Dendritic cell treated with granulocyte-macrophage colony-stimulating factor and Interleukin-4, amounts not matched to agents 40 ng/mL and 50 ng/mL, for 4 days (primary cell): ENCODE results near the gene LMX1B.
"Not testable (repeated sequence)": the region's sequence is repeated elsewhere in the genome, so short reads cannot be mapped to it uniquely, and the experiment has no call there.

Experiments
- H3K27ac Mint-ChIP-seq: one replicate; pipeline ENCODE4 v1.8.0; 2022; ENCODE audit warnings: mild to moderate bottlenecking, mixed read lengths
- H3K27me3 Mint-ChIP-seq: one replicate; pipeline ENCODE4 v1.8.0; 2022; ENCODE audit warnings: mild to moderate bottlenecking, mixed read lengths
- H3K36me3 Mint-ChIP-seq: one replicate; pipeline ENCODE4 v1.8.0; 2022; ENCODE audit warnings: low read depth, mixed read lengths
- H3K4me1 Mint-ChIP-seq: one replicate; pipeline ENCODE4 v1.8.0; 2022; ENCODE audit warnings: low read depth, mixed read lengths
- H3K4me3 Mint-ChIP-seq: one replicate; pipeline ENCODE4 v1.8.0; 2022; ENCODE audit warnings: mild to moderate bottlenecking, moderate library complexity, mixed read lengths
- H3K9me3 Mint-ChIP-seq: one replicate; pipeline ENCODE4 v1.8.0; 2022; ENCODE audit warnings: mixed read lengths
- intact Hi-C: fragments of 100-400 bp; cut with micrococcal nuclease; formaldehyde crosslinking; loops from one replicate; pipeline ENCODE4 v1.15.0; 2022

The LMX1B gene

GRCh38 chr9:126613651-126614050 lies at the start of gene LMX1B:
TSS of gene LMX1B (plus strand) at chr9:126613928. CDS start at chr9:126614450, 522 bp downstream.
- intact Hi-C loops = no loop called here
- peak within 1 kb of the TSS; percentile 58 for H3K4me3 Mint-ChIP-seq
- peaks cover 87% of the 10 kb centered on the region for H3K27me3 Mint-ChIP-seq
- H3K36me3 Mint-ChIP-seq = no peaks in the 10 kb centered on the region
- H3K4me1 Mint-ChIP-seq = peaks cover 38% of the 10 kb centered on the region
- no peaks in the 10 kb centered on the region for H3K9me3 Mint-ChIP-seq
- H3K27ac Mint-ChIP-seq = no peak within 1 kb of the TSS

GRCh38 chr9:126564128-126564527 lies 49.6 kb upstream of the LMX1B start:
- H3K27ac Mint-ChIP-seq = no peak overlapping the region
- intact Hi-C loops = no loop called here
- no peaks in the 10 kb centered on the region for H3K9me3 Mint-ChIP-seq
- H3K4me1 Mint-ChIP-seq = peaks cover 12% of the 10 kb centered on the region
- H3K36me3 Mint-ChIP-seq = no peaks in the 10 kb centered on the region
- peaks cover 33% of the 10 kb centered on the region for H3K27me3 Mint-ChIP-seq
- no peak overlapping the region for H3K4me3 Mint-ChIP-seq

- Mint-ChIP-seq H3K36me3 (no peaks in the 10 kb centered on the region), H3K27ac (no peak overlapping the region), H3K9me3 (no peaks in the 10 kb centered on the region), H3K4me1 (peaks cover 12% of the 10 kb centered on the region), H3K27me3 (peaks cover 30% of the 10 kb centered on the region), H3K4me3 (no peak overlapping the region)
- intact Hi-C loops = no loop called here
These were observed 49.0 kb upstream of the LMX1B start for GRCh38 chr9:126564716-126565115.

- Mint-ChIP-seq H3K9me3 (no peaks in the 10 kb centered on the region), H3K27me3 (peaks cover 30% of the 10 kb centered on the region), H3K27ac (no peak overlapping the region), H3K4me3 (no peak overlapping the region), H3K36me3 (no peaks in the 10 kb centered on the region), H3K4me1 (peaks cover 12% of the 10 kb centered on the region)
- intact Hi-C loops = no loop called here
These were observed 48.2 kb upstream of the LMX1B start for GRCh38 chr9:126565336-126566128.

GRCh38 chr9:126569036-126569435 lies 44.7 kb upstream of the LMX1B start:
- Mint-ChIP-seq H3K4me3 (no peak overlapping the region), H3K9me3 (no peaks in the 10 kb centered on the region), H3K27me3 (peaks cover 25% of the 10 kb centered on the region), H3K27ac (no peak overlapping the region), H3K4me1 (peaks cover 5% of the 10 kb centered on the region), H3K36me3 (no peaks in the 10 kb centered on the region)
- intact Hi-C loops = no loop called here

- H3K9me3 Mint-ChIP-seq = no peaks in the 10 kb centered on the region
- H3K4me1 Mint-ChIP-seq = no peaks in the 10 kb centered on the region
- H3K4me3 Mint-ChIP-seq = no peak overlapping the region
- no peak overlapping the region for H3K27ac Mint-ChIP-seq
- peaks cover 42% of the 10 kb centered on the region for H3K27me3 Mint-ChIP-seq
- no peaks in the 10 kb centered on the region for H3K36me3 Mint-ChIP-seq
- intact Hi-C loops = no loop called here
These were observed 35.7 kb upstream of the LMX1B start for GRCh38 chr9:126578029-126578428.

GRCh38 chr9:126580319-126580718 lies 33.4 kb upstream of the LMX1B start:
- H3K36me3 Mint-ChIP-seq, H3K27ac Mint-ChIP-seq, H3K4me3 Mint-ChIP-seq, H3K9me3 Mint-ChIP-seq, H3K4me1 Mint-ChIP-seq, intact Hi-C loops: not testable (repeated sequence)
- peaks cover 41% of the 10 kb centered on the region for H3K27me3 Mint-ChIP-seq

GRCh38 chr9:126581893-126582292 lies 31.8 kb upstream of the LMX1B start:
- Mint-ChIP-seq H3K9me3 (no peaks in the 10 kb centered on the region), H3K27me3 (peaks cover 52% of the 10 kb centered on the region), H3K27ac (no peak overlapping the region), H3K36me3 (no peaks in the 10 kb centered on the region), H3K4me3 (no peak overlapping the region), H3K4me1 (no peaks in the 10 kb centered on the region)
- intact Hi-C loops = no loop called here

- peaks cover 51% of the 10 kb centered on the region for H3K27me3 Mint-ChIP-seq
- intact Hi-C loops = no loop called here
- no peak overlapping the region for H3K4me3 Mint-ChIP-seq
- H3K9me3 Mint-ChIP-seq = no peaks in the 10 kb centered on the region
- no peak overlapping the region for H3K27ac Mint-ChIP-seq
- H3K4me1 Mint-ChIP-seq = no peaks in the 10 kb centered on the region
- no peaks in the 10 kb centered on the region for H3K36me3 Mint-ChIP-seq
These were observed 31.3 kb upstream of the LMX1B start for GRCh38 chr9:126582427-126582826.

GRCh38 chr9:126583144-126583760 lies 30.5 kb upstream of the LMX1B start:
- H3K4me3 Mint-ChIP-seq = no peak overlapping the region
- no peaks in the 10 kb centered on the region for H3K9me3 Mint-ChIP-seq
- H3K27ac Mint-ChIP-seq = no peak overlapping the region
- H3K4me1 Mint-ChIP-seq = no peaks in the 10 kb centered on the region
- H3K27me3 Mint-ChIP-seq = peaks cover 54% of the 10 kb centered on the region
- no peaks in the 10 kb centered on the region for H3K36me3 Mint-ChIP-seq
- intact Hi-C loops = no loop called here

GRCh38 chr9:126584611-126585010 lies 29.1 kb upstream of the LMX1B start:
- Mint-ChIP-seq H3K4me1 (no peaks in the 10 kb centered on the region), H3K27ac (no peak overlapping the region), H3K36me3 (no peaks in the 10 kb centered on the region), H3K4me3 (no peak overlapping the region), H3K27me3 (peaks cover 57% of the 10 kb centered on the region), H3K9me3 (no peaks in the 10 kb centered on the region)
- intact Hi-C loops = no loop called here

GRCh38 chr9:126586236-126586635 lies 27.5 kb upstream of the LMX1B start:
- H3K27me3 Mint-ChIP-seq = peaks cover 61% of the 10 kb centered on the region
- H3K36me3 Mint-ChIP-seq = no peaks in the 10 kb centered on the region
- no peak overlapping the region for H3K4me3 Mint-ChIP-seq
- H3K27ac Mint-ChIP-seq = no peak overlapping the region
- H3K4me1 Mint-ChIP-seq = no peaks in the 10 kb centered on the region
- H3K9me3 Mint-ChIP-seq = no peaks in the 10 kb centered on the region
- intact Hi-C loops = no loop called here

- Mint-ChIP-seq H3K9me3 (no peaks in the 10 kb centered on the region), H3K36me3 (no peaks in the 10 kb centered on the region), H3K27me3 (peaks cover 67% of the 10 kb centered on the region), H3K27ac (no peak overlapping the region), H3K4me1 (no peaks in the 10 kb centered on the region), H3K4me3 (no peak overlapping the region)
- intact Hi-C loops = no loop called here
These were observed 26.2 kb upstream of the LMX1B start for GRCh38 chr9:126587187-126588185.
